ENCODE results near the gene BSPRY.
"Not testable (repeated sequence)": the region's sequence is repeated elsewhere in the genome, so short reads cannot be mapped to it uniquely, and the experiment has no call there.

Gene BSPRY

DNA sequence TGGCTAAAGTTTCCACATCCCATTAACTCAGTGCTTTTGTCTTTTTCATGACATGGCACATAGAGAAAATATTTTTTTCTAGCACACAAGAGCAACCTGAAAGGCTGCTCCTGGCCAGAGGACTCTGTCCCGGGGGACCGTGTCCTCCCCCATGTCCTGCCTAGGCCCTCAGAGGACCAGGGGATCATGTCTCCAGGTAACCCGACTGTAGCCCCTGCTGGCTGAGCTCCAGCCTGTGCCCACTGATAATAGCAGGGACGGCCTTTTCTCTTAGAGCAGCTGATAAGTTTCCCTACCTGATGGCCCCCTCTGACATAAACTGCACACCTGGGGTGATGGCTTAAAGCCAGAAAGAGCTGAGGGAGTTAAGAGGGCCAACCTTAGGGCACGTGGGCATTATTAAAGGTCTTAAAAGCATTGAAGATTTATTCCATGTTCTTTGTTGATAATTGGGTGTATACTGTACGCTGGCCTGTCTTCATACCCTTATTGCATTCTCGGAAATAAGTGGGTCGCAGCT lies 21.5 kb downstream of the BSPRY start:
- no peak for DNase-seq (ENCODE audit: low read depth in 2 of 2)

DNA sequence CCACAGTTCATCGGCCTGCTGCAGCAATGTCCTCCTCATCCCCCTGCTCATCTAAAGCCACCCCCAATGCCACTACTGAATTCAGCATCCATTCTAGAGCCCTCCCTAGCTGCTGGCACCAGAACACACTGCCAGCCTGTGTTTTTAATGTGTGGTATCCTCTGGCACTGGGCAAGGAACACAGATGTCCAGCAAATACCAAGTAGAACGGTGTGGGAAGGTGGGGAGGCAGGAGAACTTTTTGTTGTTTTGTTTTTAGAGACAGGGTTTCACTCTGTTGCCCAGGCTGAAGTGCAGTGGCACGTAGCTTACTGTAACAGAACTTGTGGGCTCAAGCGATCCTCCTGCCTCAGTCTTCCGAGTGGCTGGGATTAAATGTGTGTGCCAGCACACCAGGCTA lies 22.7 kb downstream of the BSPRY start:
- DNase-seq (ENCODE audit: low read depth in 2 of 2): no peak

GRCh38 chr9:113373256-113373655 lies 23.9 kb downstream of the BSPRY start:
- DNase-seq (ENCODE audit: low read depth in 2 of 2): no peak

GRCh38 chr9:113373676-113374392 lies 24.5 kb downstream of the BSPRY start:
- DNase-seq (ENCODE audit: low read depth in 2 of 2): no peak

DNA sequence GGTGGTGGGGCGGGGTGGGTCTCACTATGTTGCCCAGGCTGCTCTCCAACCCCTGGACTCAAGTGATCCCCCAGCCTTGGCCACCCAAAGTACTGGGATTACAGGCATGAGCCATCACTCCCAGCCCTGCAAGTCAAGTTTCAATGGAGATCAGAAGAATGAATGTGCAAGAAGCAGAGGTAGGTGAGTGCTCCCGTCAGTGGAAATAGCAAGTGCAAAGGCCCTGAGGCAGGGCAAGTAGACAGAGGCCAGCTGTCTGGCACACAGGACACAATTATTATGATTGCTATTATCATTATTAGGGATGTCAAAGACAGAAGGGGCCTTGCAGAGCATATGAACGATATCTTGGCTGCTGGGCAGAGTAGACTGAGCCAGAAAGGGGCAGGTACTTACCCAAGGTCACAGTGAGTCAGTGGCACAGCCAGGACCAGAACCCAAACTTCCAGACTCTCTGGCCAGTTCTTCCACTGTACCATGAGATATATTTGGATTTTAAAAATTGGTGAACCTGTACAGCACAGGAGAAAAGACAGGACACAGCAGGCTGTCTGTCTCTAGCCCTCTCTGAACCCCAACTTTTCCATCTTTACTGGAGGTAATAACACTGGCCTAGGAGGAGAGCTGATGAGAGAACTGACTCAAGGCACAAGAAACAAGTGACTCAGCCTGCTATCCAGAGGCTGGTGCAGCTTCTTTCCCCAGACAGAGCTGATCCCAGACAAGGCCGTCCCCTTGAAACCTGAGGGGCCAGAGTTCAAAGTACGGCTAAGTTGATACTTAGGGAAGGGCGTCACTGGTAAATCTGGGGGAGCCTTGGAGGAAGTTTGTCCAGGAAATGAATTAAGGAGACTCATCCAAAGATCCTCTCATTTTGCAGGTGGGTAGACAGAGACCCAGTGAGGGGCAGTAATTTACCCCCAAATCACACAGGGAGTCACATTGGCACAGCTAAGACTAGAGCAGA lies 26.0 kb downstream of the BSPRY start:
- DNase-seq (ENCODE audit: low read depth in 2 of 2): no peak

- DNase-seq (ENCODE audit: low read depth in 2 of 2): peak; percentile 65 to 77
Observed at GRCh38 chr9:113376634-113377567, 27.6 kb downstream of the BSPRY start, which contains the start of gene HDHD3. TSS of gene HDHD3 (minus strand) at chr9:113376986. CDS start at chr9:113374354, 2,632 bp downstream.

DNA sequence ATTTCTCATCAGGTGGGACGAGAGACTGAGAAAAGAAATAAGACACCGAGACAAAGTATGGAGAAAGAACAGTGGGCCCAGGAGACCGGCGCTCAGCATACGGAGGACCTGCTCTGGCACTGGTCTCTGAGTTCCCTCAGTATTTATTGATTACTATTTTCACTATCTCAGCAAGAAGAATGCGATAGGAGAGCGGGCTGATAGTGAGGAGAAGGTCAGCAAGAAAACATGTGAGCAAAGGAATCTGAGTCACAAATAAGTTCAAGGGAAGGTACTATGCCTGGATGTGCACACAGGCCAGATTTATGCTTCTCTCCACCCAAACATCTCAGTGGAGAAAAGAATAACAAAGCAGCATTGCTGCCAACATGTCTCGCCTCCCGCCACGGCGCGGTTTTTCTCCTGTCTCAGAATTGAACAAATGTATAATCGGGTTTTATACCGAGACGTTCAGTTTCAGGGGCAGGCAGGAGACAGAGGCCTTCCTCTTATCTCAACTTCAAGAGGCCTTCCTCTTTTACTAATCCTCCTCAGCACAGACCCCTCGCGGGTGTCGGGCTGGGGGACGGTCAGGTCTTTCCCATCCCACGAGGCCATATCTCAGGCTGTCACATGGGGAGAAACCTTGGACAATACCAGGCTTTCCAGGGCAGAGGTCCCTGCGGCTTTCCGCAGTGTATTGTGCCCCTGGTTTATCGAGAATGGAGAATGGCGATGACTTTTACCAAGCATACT lies 29.9 kb downstream of the BSPRY start:
- not testable (repeated sequence) for DNase-seq (ENCODE audit: low read depth in 2 of 2)

DNA sequence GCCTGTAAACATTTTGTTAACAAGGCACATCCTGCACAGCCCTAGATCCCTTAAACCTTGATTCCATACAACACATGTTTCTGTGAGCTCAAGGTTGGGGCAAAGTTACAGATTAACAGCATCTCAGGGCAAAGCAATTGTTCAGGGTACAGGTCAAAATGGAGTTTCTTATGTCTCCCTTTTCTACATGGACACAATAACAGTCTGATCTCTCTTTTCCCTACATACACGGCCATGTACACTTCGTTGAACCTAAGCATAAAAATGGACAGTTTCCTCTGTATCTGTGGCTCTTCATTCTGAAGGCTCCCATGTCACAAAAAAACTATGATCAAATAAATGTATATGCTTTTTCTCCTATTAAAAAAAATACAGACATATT lies 30.5 kb downstream of the BSPRY start:
- DNase-seq (ENCODE audit: low read depth in 2 of 2): not testable (repeated sequence)

GRCh38 chr9:113380869-113381378 lies 31.6 kb downstream of the BSPRY start:
- no peak for DNase-seq (ENCODE audit: low read depth in 2 of 2)

DNA sequence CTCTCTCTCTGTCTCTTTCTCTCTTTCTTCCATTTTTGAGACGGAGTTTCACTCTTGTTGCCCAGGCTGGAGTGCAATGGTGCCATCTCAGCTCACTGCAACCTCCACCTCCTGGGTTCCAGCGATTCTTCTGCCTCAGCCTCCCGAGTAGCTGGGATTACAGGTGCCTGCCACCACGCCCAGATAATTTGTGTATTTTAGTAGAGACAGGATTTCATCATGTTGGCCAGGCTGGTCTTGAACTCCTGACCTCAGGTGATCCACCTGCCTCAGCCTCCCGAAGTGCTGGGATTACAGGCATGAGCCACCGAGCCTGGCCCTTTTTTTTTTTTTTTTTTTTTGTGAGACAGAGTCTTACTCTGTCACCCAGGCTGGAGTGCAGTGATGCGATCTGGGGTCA lies 32.1 kb downstream of the BSPRY start:
- DNase-seq (ENCODE audit: low read depth in 2 of 2): not testable (repeated sequence)

DNA sequence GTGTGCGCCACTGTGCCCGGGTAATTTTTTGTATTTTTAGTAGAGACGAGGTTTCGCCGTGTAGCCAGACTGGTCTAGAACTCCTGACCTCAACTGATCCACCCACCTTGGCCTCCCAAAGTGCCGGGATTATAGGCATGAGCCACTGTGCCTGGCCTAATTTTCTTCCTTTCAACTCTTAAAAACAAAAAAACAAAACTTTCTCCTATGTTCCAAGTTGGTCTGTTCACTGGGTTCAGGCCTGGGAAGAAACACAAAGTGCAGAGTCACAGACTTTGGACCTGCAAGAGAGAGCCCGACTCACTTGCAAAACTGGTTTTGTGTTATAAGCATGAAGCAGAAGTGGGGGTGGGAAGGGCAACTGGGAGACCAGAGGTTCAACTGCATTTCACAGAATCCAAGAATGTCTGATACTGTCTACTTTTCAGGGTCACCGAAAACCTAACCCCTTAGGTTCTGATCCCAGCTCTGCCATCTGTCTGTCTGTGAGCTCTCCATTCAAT lies 32.6 kb downstream of the BSPRY start:
- no peak for DNase-seq (ENCODE audit: low read depth in 2 of 2)

- DNase-seq (ENCODE audit: low read depth in 2 of 2): no peak
Observed at GRCh38 chr9:113386571-113387393, 37.4 kb downstream of the BSPRY start.

GRCh38 chr9:113387560-113388230 lies 38.4 kb downstream of the BSPRY start:
- DNase-seq (ENCODE audit: low read depth in 2 of 2): no peak

GRCh38 chr9:113388833-113389232 lies 39.5 kb downstream of the BSPRY start:
- DNase-seq (ENCODE audit: low read depth in 2 of 2): no peak

- no peak for DNase-seq (ENCODE audit: low read depth in 2 of 2)
Observed at GRCh38 chr9:113389451-113389850, 40.1 kb downstream of the BSPRY start.

- DNase-seq (ENCODE audit: low read depth in 2 of 2): no peak
Observed at GRCh38 chr9:113390192-113390960, 41.0 kb downstream of the BSPRY start.

DNA sequence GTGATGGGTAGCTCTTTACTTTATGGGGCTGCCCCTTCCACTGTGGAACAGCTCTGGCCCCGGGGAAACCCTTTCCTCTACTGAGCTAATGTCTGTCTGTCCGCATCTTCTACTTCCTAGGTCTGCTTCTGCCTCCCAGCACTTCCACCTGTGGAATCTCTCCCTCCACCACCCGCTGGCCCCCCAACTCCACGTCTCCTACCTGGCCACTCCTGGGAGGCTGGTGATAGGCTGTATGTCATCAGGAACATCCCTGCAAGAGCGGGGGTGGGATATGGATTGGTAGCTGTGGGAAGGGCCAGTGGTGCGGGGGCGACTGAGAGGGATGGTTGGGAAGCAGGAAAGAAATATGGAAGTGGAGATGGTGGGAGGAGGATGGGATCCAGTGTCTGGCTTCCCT lies 42.6 kb downstream of the BSPRY start:
- DNase-seq (ENCODE audit: low read depth in 2 of 2): no peak

DNA sequence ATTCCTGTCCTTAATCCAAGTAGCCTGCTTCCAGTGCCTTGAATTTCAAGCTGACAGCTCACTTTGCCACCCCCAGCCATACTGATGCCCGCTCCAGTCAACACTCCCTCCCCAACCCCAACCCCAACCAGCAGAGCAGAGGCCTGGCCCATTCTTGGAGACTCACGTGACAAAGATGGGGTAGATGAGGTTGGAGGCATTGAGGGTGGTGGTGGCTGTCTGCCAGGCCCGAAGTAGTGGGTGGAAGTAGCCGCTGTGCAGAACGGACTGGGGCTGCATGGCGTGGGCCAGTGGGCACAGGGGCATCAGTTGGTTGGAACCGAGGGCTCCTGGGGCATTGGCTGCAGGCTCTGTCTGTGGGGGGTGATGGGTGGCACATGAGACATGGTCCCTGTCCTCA lies 43.9 kb downstream of the BSPRY start:
- no peak for DNase-seq (ENCODE audit: low read depth in 2 of 2)

All from stimulated activated CD4-positive, alpha-beta T cell treated with anti-CD3 and anti-CD28 coated beads, Interleukin-15, amount 100 ng/mL, for 48 hours (primary cell).